GM18873 (cell line): Measurements from ENCODE around the gene RBFOX2.
"Not testable (repeated sequence)": the region's sequence is repeated elsewhere in the genome, so short reads cannot be mapped to it uniquely, and the experiment has no call there.

Experiments
- ATAC-seq: cut with Tn5 transposase; IDR thresholded peaks from one replicate; pipeline ENCODE4 v1.9.1; 2021; ENCODE audit warnings: mild to moderate bottlenecking, moderate library complexity, moderate number of reproducible peaks; ENCODE audit not compliant: unreplicated experiment, low FRiP score

Gene RBFOX2

DNA sequence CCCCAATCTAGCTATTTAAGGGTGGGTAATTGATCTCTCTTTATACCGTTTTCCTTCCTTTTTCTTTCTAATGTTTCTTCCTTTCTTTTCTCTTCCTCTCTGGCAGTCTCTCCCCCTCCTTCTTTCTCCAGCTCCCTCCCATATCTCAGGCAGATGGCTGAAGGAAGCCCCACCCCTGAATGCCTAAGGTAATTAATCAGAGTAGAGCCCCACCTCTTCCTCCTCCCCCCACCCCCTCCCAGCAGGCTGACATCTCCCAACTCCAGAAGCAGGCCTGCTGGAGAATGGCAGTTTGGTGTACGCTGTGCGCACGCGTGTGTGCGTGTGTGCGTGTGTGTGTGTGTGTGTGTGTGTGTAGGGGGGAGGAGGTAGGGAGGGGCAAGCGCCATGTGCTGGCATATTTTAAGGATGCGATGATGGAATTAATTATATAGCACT is 188.3 kb downstream of the RBFOX2 start:
- no peak for ATAC-seq

DNA sequence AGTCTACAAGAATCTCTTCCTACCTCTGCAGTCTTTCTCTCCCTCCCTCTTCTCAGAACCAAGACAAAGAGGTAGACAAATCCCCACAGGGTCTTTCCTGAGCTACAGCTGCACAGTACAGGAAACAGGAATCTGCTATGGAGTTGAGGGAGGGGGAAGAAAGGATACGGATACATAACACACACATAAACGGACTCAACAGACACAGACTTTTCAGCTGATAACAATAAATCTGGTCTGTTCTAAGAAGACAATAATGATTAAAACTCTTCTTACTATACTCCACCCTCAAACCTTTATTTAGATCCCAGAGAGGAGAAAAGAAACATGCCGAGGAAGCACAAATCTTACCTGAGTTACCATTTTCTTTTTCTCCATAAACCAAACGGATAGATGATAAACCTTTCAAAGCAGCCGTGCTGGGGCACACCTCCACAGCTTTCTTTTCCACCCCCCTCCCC is 188.8 kb downstream of the RBFOX2 start:
- no peak for ATAC-seq

DNA sequence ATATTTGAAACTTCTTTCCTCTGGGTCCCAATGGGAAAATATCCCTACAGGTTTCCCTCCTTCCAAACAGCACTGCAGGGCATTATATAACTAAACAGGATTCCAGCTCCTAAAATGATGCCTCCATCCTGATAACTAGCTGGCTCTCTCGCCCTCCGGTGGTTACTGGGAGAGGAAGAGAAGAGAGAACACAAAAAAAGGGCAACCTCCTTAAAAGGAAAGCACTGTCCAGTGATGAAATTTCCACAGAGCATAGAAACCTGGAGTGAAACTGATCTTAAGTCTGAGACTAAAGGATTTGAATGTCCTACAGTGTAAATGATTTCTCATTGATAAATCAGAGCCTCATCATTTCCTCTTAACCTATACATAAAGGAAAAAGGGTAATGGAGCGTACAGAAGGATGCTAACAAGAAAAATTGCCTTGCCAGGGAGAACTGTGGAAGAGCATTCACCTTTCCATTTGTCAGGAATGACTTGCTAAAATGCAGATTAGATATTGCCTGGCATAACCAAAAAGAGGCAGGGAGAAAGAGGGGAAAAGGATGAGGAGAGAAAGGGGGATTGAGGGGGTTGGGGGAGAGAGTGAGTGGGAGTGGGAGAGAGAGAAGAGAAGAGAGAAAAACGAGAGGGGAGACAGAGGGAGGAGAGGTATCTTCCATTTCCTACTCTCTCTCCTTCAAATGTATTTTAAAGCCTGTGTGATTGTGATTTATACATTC is 189.6 kb downstream of the RBFOX2 start:
- ATAC-seq: no peak

DNA sequence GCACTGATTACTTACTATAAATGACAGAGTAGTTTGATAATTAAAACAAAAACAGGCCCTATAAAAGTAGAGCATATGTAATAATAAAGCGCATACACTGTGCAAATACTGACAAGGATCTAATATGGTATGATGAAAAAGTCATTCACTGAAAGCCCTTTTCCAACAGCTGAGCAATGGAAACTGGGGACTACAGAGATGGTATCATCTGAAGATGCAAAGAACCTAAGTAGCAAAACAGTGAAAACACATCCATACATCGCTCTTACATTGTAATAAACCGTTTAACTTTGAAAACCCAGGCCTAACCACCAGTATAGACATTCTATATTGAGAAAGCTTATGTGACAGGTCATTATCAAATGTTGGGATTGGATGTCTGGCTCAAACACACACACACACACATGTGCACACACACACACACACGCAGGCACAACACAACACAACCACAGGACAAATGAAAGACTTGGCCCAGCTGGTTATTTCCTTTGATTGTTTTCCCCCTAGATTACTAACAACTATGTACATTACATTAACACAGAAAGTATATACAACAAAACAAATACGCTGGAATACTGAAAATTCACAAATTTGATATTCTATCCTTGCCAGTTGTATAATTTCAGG is 191.4 kb downstream of the RBFOX2 start:
- ATAC-seq: no peak

DNA sequence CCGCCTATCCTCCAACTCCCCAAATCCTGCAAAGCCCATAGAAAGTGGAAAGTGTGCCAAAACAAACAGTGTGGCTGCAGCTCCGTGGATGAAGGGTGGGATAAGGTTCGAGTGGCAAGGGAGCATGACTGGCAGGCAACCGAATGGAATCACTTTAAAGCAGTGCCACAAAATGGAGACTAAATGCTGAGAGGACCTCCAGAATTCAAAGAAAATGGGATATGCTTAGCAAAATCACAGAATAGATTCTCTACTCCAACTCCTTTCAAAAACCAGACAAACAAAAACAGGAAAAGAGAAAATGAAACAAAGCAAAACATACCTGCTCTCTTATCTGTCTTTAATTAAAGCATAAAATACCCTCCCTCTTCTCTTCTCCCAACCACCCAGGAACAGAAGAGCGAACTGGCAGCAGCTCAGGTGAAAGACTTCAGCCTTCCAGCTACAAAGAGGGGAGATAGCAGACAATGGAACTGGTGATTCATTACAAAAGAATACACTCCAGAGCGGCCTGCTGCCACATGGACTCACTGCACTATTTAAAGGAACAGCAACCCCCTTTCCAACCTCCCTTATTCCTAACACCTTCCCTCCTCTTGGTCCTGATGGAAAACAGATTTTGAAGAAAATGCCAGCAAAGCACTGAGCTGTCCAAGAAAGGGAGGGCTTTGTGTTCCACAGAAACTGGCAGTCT is 192.5 kb downstream of the RBFOX2 start:
- no peak for ATAC-seq

DNA sequence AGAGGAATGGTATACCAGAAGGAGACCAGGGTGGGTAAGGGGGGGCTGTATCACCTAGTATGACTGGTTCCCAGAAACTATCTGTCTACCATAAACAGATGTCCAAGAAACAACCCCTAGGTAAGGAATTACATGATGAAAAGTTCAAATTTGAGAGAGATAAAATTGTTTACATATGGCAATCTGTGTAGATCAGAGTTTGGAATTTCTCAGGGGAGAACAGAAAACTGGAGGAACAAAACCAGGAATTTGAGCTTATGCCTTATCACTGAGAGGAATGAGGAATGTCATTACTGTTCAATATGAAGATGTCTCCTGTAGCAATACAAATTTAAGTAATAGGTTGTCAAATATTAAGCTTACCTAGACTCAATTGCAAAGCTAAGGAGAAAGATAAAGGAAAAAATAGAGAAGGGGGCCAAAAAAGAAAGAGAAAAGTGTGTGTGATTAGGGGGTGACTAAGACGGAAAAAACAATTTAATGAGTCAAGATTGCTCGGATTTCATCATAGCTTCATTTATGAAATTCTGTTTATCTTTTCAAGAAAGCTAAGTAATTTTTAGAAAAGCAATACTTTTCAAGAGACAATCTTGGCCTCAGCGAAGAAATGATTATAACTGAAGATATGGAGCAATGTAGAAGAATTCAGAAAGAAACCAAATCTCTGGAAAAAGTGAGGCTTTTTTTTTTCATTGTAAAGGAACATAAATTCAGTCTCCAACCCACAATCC is 193.2 kb downstream of the RBFOX2 start:
- no peak for ATAC-seq

DNA sequence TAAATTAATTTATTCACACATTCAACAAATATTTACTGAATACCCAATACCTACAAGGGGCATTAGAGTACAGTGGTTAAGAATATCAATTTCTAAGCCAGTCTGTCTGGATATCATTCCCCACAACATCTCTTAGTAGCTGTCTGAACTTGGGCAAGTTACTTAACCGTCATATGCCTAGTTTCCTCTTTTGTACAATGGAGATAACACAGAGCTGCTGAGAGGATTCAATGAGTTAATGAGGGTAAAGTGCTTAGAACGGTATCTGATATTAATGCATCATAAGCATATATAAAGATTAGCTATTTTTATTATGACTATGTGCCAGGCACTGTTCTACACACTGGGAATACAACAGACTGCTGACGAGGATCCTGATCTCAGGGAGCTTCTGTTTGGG is 194.6 kb downstream of the RBFOX2 start:
- ATAC-seq: no peak

DNA sequence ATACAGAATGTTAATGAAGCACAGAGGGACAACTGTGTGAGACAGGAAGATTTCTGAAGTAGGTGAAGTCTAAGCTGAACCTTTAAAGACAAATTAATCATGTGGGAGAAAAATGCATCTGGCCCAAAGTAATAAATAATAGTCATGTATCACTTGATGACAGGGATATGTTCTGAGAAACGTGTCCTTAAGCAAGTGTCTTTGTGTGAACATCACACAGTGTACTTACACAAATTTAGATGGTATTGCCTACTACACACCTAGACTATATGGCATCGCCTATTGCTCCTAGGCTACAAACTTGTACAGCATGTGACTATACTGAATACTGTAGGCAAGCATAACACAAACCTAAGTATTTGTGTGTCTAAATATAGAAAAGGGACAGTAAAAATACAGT is 198.3 kb downstream of the RBFOX2 start:
- no peak for ATAC-seq

DNA sequence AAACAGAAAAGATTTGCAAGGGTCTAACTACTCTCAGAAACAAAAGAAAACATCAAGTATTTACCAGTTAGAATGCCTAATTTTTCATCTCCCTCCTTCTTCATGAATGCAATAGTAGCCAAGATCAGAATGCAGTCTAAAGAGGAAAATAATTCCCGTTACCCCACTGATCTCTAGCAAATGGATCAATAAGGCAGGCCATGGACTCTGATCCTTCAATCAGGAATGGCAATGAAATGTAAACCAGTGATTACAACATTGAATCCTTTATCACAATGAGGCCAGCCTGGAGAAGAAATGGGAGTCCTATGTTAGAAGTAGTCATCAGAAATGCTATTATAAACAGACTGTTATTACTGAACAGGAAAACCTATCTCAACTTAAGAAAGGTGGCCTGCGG is 204.4 kb downstream of the RBFOX2 start:
- ATAC-seq: no peak

DNA sequence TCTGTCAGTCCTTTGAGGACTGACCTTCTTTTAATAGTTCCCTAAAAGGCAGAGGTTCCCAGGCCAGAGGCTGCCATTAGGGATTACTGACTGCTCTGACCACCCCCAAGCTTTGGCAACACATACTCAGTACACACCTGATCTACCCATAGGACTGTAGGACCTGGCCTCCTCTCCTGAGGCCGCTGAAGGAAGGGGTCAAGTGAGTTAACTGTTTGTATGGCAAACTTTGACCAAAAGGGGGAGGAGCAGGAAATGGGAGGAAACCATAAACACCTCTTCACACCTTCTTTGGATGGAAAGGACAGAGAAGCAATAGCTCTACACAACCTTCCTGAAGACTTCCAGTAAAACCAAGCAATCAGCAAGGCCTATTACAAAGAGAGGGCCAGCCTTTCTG is 207.0 kb downstream of the RBFOX2 start:
- no peak for ATAC-seq

DNA sequence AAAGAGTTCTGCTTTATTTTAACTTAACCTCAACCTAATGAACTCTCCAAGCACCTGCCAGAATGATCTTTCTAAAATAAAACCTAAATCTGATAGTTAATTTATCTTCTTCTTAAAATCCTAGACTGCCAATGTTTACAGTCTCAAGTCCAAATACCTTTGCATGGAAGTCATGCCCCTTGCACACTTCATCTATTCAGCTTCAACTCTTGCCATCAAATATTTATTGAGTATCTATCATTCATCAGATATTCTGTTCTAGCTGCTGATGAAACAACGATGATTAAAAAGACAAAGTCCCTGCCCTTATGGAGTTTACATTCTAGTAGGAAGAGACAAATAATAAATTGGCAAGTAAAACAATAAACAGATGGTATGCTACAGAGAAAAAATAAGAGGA is 209.2 kb downstream of the RBFOX2 start:
- no peak for ATAC-seq

DNA sequence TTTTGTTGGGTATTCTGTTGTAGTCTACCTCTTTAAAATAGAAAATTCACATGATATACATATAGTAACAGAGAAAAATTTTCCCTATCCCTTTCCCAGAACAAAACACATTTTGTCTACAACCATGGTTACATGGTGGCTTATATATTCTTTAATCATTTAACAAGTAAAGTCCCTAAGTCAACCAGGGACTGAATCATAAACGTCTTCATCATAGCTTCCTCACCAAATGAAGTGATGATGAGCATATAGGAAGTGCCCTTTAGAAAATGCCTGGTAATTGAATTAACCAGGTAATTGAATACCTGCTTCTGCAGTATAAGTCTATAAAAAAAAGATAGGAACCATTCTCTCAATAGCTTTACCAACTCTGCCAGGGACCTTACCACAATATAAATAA is 209.7 kb downstream of the RBFOX2 start:
- ATAC-seq: no peak

DNA sequence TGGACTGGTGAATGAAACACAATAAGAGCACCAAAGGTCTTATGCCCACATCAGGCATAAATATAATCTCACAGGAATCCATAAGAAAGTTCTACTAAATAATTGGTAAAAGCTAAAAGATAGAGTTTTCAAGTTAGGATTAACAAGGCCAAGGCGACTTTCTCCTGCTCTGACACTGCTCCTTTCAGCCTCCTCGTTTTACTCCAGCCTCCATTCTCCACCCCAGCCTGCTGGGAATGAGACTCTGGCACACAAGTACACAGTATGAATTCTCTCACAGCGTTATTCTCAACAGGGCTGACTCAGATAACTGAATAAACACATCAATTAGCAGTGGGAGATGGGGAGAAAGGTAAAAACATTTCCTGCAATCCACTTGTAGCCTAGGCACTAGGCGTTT is 216.0 kb downstream of the RBFOX2 start:
- no peak for ATAC-seq

DNA sequence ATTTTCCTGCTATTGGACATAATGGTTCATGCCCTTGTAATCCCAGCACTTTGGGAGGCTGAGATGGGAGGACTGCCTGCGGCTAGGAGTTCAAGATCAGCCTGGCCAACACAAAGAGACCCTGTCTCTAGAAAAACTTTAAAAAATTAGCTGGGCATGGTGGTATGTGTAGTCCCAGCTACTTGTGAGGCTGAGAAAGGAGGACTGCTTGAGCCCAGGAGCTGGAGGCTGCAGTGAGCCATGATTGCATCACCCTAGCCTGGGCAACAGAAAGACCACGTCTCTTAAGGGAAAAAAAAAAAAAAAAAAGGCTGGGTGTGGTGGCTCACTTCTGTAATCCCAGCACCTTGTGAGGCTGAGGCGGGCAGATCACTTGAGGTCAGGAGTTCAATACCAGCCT is 217.0 kb downstream of the RBFOX2 start:
- no peak for ATAC-seq

DNA sequence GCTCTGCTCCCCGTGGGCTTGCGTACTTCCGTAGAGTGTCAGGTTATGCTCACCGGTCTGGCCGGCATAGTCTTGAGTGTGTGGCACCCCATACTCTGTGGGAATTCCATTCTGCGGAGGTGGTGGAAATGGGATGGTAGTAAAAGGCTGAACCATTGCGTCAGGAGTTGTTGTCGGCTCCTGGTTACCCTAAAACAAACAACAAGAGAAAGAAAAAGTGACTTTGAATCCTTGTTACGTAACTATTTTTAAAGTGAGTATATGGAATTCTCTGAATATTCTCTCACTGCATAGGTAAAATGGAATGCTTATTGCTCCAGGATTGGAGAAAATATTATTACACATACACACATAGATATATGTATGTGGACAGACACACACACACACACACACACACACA is 218.8 kb downstream of the RBFOX2 start:
- ATAC-seq: no peak

DNA sequence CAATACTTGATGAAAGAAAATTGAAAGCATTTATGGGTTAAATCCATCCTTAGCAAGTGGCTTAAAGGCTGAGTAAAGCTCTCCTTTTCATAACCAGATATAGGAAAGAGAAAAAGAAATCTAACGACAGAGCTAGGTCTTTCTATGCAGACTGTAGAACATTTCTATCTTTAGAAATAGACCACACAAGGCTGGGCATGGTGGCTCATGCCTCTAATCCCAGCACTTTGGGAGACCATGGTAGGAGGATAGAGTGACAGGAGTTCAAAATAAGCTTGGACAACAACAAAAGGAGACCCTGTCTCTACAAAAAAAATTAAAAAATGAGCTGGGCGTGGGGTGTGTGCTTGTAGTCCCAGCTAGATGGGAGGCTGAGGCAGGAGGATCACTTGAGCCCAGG is 220.2 kb downstream of the RBFOX2 start:
- no peak for ATAC-seq

DNA sequence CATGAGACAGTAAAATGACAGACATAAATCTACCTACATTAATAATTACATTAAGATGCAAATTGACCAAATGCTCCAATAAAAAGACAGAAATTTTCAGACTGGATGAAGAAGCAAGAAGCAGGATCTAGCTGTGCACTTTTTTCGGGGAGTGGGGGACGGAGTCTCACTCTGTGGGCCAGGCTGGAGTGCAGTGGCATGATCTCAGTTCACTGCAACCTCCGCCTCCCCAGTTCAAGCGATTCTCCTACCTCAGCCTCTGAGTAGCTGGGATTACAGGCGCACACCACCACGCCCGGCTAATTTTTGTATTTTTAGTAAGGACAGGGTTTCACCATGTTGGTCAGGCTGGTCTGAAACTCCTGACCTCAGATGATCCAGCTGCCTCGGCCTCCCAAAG is 222.0 kb downstream of the RBFOX2 start:
- not testable (repeated sequence) for ATAC-seq

DNA sequence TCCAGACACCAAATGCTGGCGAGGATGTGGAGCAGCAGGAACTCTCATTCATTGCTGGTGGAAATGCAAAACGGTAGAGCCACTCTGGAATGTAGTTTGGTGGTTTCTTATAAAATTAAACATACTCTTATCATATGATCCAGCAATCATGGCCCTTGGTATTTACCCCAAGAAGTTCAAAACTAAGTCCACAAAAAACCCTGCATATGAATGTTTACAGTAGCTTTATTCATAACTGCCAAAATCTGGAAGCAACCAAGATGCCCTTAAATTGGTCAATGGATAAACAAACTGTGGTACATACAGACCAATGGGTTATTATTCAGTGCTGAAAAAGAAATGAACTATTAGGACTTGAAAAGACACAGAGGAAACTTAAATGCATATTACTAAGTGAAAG is 223.2 kb downstream of the RBFOX2 start:
- ATAC-seq: no peak

DNA sequence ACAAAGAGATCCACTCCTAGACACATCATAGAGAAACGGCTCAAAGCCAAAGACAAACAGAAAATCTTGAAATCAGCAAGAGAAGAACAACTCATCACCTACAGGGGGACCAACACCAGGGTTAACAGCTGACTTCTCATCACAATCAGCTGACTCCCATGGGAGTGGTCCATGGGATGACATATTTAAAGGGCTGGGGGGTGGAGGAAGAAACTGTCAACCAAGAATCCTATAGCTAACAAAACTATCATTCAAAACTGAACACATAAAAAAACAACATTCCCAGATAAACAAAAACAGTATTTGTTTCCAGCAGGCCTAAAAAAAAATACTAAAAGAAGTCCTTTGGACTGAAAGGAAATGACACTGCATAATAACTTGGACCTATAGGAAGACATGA is 224.2 kb downstream of the RBFOX2 start:
- no peak for ATAC-seq

DNA sequence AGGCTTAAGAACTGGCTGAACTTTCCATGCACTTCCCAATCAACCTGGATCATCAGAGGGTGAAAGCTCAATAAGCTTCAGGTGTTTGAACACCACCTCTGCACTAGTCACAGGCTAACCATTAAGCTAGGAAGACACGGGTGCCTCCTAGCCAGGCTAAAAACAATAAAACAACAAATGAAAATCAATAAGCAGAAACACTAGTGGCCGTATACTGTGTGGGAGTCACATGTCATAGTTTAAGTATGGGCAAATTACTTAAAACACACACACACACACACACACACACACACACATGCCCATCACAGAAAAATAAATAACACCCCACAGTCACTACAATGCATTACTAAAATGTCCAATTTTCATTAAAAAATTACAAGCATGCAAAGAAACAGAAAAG is 225.7 kb downstream of the RBFOX2 start:
- ATAC-seq: no peak

DNA sequence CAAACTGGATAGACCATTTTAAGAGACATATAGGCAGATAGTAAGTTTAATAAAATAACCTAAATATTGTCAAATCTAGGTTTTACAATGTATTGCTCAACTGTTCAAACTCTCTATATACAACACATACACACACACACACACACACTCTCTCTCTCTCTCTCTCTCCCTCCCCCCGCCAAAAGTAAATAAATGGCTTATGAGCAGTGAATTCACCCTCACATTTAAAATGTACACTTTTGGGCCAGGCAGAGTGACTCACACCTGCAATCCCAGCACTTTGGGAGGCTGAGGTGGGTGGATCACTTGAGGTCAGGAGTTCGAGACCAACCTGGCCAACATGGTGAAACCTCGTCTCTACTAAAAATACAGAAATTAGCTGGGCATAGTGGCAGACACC is 227.3 kb downstream of the RBFOX2 start:
- ATAC-seq: not testable (repeated sequence)
